SW480 (cell line): ENCODE measurements around the gene AMH.

ENCODE experiments used
- DNase-seq: peaks from one replicate; pipeline ENCODE4 v3.0.0-alpha.2; 2016; ENCODE audit warnings: low spot score

Gene AMH

DNA sequence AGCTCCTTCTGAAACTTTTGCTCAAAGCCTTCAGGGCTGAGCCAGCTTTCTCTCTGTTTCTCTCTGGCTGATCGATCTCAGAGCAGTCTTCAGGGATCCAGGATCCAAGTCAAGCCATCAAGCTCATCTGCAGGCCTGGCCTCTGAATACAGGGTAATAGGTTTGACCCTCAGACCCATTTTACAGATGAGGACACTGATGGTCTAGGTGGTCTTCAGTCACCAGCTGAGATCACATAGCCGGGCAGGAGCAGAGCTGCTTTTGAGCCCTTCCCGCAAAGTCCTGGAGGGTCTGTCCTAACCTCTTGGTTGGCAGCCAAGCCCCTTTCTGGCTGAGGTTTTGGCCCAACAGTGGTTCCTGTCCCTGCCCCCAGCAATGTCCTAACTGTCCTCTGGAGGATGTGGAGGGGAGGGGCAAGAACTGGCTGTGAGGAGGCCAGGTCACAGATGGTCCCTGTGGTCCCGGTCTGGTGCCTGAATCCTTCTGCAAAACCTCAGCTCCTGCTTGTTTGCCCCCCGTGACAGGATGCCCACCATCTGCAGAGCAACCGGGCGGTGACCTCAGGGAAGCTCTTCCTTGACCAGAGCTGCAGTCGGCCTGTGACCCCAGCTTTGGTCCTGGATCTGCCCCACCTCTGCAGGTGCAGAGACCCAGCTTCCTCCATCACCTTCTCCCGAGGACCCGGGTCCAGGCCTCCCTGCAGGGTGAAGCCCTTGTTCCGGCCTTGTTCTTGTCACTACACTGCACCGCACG is 38.6 kb downstream of the AMH start:
- no peak for DNase-seq

DNA sequence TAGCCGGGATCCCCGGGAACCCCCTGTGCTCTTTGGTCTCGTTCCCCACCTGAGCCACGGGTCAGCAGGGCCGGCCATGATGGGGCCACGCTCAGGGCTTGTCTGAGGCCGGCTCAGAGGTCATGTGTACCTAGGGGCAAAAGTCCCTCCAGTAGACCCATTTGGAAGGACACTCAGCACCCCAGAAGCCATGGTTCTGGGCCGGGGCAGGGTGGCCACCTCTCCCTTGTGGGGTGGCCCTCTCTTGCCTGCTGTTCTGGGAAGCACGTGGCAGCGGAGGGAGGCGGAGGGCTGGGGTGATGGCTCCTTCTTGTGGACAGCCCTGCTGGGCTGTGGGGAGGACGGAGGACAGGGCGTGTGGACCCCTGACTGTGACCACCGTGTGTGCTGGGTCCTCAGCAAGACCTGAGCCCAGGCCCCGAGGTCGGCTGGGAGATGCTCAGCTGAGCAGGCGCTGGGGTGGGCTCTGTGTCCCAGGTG is 39.3 kb downstream of the AMH start:
- no peak for DNase-seq

- no peak for DNase-seq
These were observed 39.9 kb downstream of the AMH start for GRCh38 chr19:2288818-2289713.

- no peak for DNase-seq
These were observed 40.8 kb downstream of the AMH start for GRCh38 chr19:2289714-2290435.

DNA sequence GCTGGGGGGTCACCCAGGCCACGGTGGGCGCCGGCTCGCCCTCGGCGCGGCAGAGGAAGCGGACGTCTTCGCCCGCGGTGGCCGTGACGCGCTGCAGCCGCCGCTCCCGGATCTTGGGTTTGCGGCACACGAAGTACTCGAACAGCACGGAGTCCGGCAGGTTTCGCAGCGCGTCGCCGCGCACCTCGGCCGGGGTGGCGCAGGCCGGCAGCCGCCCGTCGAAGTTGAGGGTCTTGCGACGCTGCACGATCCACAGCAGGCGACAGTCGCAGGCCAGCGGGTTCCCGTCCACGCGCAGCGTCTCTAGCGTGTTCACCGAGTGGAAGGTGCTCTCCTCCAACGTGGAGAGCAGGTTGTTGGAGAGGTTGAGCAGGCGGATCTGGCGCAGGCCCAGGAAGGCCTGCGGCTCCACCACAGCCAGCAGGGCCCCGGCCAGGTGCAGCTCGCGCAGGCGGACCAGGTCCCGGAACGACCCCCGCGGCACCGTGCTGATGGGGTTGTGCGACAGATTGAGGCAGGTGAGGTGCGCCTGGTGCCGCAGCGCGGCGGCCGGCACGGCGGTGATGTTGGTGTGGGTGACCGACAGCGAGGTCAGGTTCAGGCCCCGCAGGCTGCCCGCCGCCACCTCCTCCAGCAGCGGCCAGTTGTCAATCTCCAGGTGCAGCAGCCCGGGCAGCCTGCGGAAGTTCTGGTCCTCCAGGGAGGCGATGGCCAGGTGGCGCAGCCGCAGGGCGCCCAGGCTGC is 41.5 kb downstream of the AMH start:
- no peak for DNase-seq

GRCh38 chr19:2291185-2291751 is 42.1 kb downstream of the AMH start:
- no peak for DNase-seq

DNA sequence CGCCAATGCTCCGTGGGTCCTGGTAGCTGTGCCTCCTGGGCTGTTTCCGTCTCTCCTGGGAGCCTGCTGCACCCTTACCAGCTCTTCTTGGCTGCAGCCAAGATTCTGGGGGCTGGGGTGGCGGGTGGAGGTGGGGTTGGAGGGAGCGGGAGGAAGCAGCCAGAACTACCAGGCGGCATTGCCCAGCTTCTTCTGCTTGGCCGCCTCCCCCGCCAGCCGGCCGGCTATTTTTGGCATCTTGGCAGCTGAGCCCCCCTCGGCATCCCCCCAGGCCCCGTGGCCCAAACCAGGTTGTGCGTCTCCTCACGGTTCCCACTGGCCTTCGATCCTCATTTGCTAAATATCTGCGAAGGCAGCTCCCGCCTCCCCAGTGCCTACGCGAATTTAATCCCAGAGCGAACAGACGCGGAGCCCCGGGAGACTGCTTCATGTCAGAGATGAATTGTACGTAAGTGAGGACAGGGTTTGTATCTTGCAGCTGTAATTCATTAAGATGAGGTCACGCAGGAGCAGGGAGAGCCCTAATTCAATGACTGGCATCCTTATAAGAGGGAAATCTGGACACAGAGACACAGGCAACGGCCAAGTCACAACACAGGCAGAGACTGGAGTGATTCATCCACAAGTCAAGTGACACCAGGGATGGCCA is 45.7 kb downstream of the AMH start:
- DNase-seq = no peak

- no peak for DNase-seq
These were observed 47.0 kb downstream of the AMH start for GRCh38 chr19:2296141-2296540.

DNA sequence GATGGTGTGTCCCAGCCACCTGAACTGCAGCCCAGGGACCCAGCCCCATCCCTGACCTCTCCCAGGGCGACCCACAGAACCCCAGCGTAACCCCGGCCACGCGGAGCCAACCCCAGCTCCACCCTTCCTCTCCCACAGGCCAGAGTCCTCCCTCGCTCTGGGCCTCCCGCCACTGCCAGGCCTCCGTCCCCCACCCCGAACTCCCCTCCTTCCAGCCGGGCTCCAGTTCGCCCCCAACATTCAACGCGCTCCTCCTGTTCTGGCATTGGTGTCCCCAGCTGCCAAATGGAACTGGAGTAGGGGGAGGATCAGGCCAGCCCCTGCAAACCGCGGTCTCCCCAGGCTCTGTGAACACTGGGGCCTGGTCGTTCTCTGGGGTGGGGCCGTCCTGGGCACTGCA is 51.4 kb downstream of the AMH start:
- DNase-seq = no peak
